HL-60 (cell line): Measurements from ENCODE around the gene ANXA8L1.
"Not testable (repeated sequence)": the region's sequence is repeated elsewhere in the genome, so short reads cannot be mapped to it uniquely, and the experiment has no call there.

Source experiments
- POLR2AphosphoS5 ChIP-seq: IDR thresholded peaks from 2 replicates; pipeline ENCODE4 v1.6.1; 2012; ENCODE audit warnings: low read depth
- SPI1 ChIP-seq: IDR thresholded peaks from 2 replicates; pipeline ENCODE4 v1.6.1; 2012; ENCODE audit warnings: low read depth, mild to moderate bottlenecking, borderline replicate concordance
- TF ChIP-seq, protein P1 (sequence below): IDR thresholded peaks from one replicate; pipeline ENCODE4 v1.5.1; 2011; ENCODE audit warnings: low read length, control low read depth, inconsistent platforms; ENCODE audit not compliant: insufficient read depth
- TF ChIP-seq, protein P2 (sequence below): IDR thresholded peaks from 2 replicates; pipeline ENCODE4 v1.6.1; 2012; ENCODE audit warnings: low read depth; ENCODE audit not compliant: insufficient replicate concordance

DNA sequence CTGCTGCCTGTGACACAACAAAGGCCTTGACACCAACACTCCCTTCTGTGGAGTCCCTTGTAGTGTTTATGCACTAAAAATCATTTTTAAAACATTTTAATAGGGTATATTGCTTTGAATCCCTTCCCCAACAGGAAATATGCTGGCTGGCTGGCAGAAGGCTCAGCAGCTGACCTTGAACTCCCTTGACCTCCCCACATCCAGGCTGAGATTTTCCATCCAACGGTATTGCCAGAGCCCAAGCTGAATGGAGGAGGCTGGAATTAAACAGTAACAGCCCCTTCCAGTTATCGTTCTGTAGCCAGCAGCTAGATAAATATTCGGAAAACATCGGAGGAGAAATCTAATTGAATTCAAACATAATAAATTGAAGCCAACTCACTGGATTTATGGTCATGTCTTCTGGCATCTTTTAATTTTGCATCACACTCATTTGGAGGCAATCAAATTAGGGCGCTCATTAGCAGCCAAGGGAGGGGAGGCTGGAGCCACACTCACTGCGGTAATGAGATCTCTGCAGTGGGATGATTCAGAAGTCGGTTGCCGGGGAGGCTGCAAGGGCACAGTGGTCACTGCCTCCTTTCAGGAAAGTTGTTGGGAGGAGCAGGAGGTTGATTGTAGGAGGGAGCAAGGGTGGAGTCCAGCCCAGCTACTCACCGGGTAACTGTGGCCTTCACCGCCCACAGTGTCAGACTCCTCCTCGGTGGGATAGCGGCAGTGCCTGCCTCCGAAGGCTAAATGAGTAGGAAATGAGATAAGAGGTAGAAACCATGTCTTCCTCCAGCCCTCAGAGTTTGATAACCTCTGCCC lies 44.2 kb downstream of the ANXA8L1 start:
- TF ChIP-seq, protein P1, sequence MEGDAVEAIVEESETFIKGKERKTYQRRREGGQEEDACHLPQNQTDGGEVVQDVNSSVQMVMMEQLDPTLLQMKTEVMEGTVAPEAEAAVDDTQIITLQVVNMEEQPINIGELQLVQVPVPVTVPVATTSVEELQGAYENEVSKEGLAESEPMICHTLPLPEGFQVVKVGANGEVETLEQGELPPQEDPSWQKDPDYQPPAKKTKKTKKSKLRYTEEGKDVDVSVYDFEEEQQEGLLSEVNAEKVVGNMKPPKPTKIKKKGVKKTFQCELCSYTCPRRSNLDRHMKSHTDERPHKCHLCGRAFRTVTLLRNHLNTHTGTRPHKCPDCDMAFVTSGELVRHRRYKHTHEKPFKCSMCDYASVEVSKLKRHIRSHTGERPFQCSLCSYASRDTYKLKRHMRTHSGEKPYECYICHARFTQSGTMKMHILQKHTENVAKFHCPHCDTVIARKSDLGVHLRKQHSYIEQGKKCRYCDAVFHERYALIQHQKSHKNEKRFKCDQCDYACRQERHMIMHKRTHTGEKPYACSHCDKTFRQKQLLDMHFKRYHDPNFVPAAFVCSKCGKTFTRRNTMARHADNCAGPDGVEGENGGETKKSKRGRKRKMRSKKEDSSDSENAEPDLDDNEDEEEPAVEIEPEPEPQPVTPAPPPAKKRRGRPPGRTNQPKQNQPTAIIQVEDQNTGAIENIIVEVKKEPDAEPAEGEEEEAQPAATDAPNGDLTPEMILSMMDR: not testable (repeated sequence)
- TF ChIP-seq POLR2AphosphoS5, SPI1: not testable (repeated sequence)
- TF ChIP-seq, protein P2, sequence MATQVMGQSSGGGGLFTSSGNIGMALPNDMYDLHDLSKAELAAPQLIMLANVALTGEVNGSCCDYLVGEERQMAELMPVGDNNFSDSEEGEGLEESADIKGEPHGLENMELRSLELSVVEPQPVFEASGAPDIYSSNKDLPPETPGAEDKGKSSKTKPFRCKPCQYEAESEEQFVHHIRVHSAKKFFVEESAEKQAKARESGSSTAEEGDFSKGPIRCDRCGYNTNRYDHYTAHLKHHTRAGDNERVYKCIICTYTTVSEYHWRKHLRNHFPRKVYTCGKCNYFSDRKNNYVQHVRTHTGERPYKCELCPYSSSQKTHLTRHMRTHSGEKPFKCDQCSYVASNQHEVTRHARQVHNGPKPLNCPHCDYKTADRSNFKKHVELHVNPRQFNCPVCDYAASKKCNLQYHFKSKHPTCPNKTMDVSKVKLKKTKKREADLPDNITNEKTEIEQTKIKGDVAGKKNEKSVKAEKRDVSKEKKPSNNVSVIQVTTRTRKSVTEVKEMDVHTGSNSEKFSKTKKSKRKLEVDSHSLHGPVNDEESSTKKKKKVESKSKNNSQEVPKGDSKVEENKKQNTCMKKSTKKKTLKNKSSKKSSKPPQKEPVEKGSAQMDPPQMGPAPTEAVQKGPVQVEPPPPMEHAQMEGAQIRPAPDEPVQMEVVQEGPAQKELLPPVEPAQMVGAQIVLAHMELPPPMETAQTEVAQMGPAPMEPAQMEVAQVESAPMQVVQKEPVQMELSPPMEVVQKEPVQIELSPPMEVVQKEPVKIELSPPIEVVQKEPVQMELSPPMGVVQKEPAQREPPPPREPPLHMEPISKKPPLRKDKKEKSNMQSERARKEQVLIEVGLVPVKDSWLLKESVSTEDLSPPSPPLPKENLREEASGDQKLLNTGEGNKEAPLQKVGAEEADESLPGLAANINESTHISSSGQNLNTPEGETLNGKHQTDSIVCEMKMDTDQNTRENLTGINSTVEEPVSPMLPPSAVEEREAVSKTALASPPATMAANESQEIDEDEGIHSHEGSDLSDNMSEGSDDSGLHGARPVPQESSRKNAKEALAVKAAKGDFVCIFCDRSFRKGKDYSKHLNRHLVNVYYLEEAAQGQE: not testable (repeated sequence)
